Measurements from ENCODE around the gene EME1. TPM values are rescaled to one million over a fixed set of nuclear protein-coding genes. Genes with fewer than 3 reads are reported as not detected.

Gene EME1
- total and polyA plus RNA-seq, 2 of the 8 experiments (the other 6 are each of a cell fraction or from before 2014, with no cell fraction given): 13.9 to 16.3 TPM

DNA sequence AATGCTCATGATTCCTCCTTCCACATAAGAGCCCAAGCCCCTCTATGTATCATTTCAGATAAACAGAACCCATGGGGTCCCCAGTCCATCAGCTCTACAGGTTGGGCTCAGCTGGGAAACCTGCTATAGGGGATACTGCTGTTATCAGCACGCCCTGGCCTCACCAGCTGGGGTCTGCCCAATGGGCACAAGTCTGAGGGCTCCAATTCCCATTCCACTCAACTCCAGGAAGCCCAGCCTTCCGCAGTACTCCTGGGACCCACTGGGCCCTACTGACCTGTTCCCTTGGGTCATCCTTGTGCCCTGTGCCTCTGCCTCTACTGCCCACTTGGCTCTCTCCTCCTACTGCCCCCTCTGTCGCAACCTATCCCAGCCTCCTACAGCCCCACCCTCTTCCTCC lies 43.3 kb upstream of the EME1 start:
- H3K9me3 ChIP-seq (ENCODE audit: insufficient read depth in 2 of 2, low read depth in 1 of 2, low read length in 1 of 2): no peaks in the 10 kb centered on the region
- 0 out of 2 replicates have a peak overlapping the region, but pooled peaks have one; percentile 29 for H2BK15ac ChIP-seq (ENCODE audit: low read length)
- H3K9ac ChIP-seq (replicated peaks in 1 of 4; ENCODE audit: extremely low read depth in 1 of 4, low read depth in 3 of 4, low read length in 3 of 4): no peak overlapping the region
- H2AK5ac ChIP-seq (ENCODE audit: low read depth, low read length): no peak overlapping the region
- no peak overlapping the region for H3K4me2 ChIP-seq (ENCODE audit: insufficient read depth in 1 of 2, low read depth in 2 of 2, low read length in 2 of 2)
- peaks cover 0 to 2% (median 0%) of the 10 kb centered on the region in 4 experiments; a peak in 1 of 7 replicates for H3K4me1 ChIP-seq (replicated peaks in 1 of 4; ENCODE audit: control insufficient read depth in 3 of 4, insufficient read depth in 4 of 4, low read length in 3 of 4)
- H3K79me1 ChIP-seq (ENCODE audit: low read depth, low read length): no peaks in the 10 kb centered on the region
- WGBS, 2 experiments (ENCODE audit: extremely low coverage in 1 of 2, insufficient coverage in 1 of 2, insufficient read length in 1 of 2, insufficient replicate concordance in 2 of 2, low coverage in 1 of 2, low lambda C conversion rate in 2 of 2, missing lambda C conversion rate in 1 of 2): 94% methylated on average over 3 of the region's 3 CpGs; no CpG with 5 or more reads in 1 of the 2 experiments
- no peak overlapping the region for H3K4me3 ChIP-seq (ENCODE audit: extremely low read depth in 1 of 4, insufficient read depth in 2 of 4, low read depth in 3 of 4, low read length in 4 of 4)
- H4K5ac ChIP-seq (ENCODE audit: insufficient read length, low read depth, low read length): no peak overlapping the region
- H2BK5ac ChIP-seq (ENCODE audit: low read depth, low read length): no peak overlapping the region
- H3K18ac ChIP-seq (ENCODE audit: extremely low read depth, low read length): no peak overlapping the region
- CTCF ChIA-PET (ENCODE audit: partially characterized antibody): interaction anchor here (0.9 to 5.3 kb wide), 6 partner anchors 18 to 161 kb away, joined by 3 to 26 read pairs (median 4); partner anchors contain the start of gene COL1A1
- H4K91ac ChIP-seq (replicated peaks; ENCODE audit: insufficient read length, low read length): no peak overlapping the region
- H4K20me1 ChIP-seq (replicated peaks in 1 of 2; ENCODE audit: control insufficient read depth in 1 of 2, insufficient read depth in 2 of 2, low read length in 2 of 2): no peaks in the 10 kb centered on the region
- no peaks in the 10 kb centered on the region for H3K36me3 ChIP-seq (ENCODE audit: control insufficient read depth in 2 of 4, insufficient read depth in 4 of 4, low read length in 3 of 4)
- no peak overlapping the region for H2BK12ac ChIP-seq (ENCODE audit: low read depth, low read length)
- no peak overlapping the region for H2AFZ ChIP-seq (ENCODE audit: low read length)
- no peaks in the 10 kb centered on the region for H3K23me2 ChIP-seq (ENCODE audit: low read depth, low read length)
- DNase-seq (ENCODE audit: low read depth in 1 of 2, low spot score in 2 of 2): no peak
- POLR2A ChIA-PET (ENCODE audit: partially characterized antibody): interaction anchor here (1.0 to 1.7 kb wide), 3 partner anchors 8 to 17 kb away, joined by 3 to 4 read pairs (median 3); no protein-coding TSS in a partner anchor
- no peaks in the 10 kb centered on the region for H3K27me3 ChIP-seq (replicated peaks in 1 of 4; ENCODE audit: control insufficient read depth in 3 of 4, extremely low read depth in 1 of 4, insufficient read depth in 3 of 4, low read length in 3 of 4)
- H3K79me2 ChIP-seq (ENCODE audit: control insufficient read depth in 1 of 2, insufficient read depth in 2 of 2, low read length in 2 of 2): no peaks in the 10 kb centered on the region
- no peak overlapping the region for H4K8ac ChIP-seq (ENCODE audit: extremely low read depth, insufficient read depth, low read length)
- H3K4ac ChIP-seq (replicated peaks; ENCODE audit: insufficient read length, low read depth, low read length): no peak overlapping the region
- no peak overlapping the region for H3K56ac ChIP-seq (replicated peaks; ENCODE audit: insufficient read length, low read depth, low read length)
- FAIRE-seq: no peak
- H3K14ac ChIP-seq (ENCODE audit: insufficient read length): no peak overlapping the region
- no peak overlapping the region for H3K23ac ChIP-seq (ENCODE audit: insufficient read length)
- no peak overlapping the region for H2BK120ac ChIP-seq (replicated peaks; ENCODE audit: low read depth, low read length)
- no peak overlapping the region for H3K27ac ChIP-seq (ENCODE audit: low read depth, low read length)
- H2BK20ac ChIP-seq (ENCODE audit: low read length): no peak overlapping the region
- no peak for TF ChIP-seq SP2 (IDR thresholded peaks at IDR 0.05; ENCODE audit: low read length)
- TF ChIP-seq MAFK (IDR thresholded peaks at IDR 0.05; ENCODE audit: low read depth, low read length): no peak
- TF ChIP-seq RAD21 (IDR thresholded peaks at IDR 0.05 in 1 of 2, conservative IDR thresholded peaks at IDR 0.05 in 1 of 2; ENCODE audit: low read depth in 2 of 2, low read length in 2 of 2): no peak
- TF ChIP-seq PHF8 (conservative IDR thresholded peaks at IDR 0.05; ENCODE audit: low read depth, low read length): no peak
- no peak for TF ChIP-seq SIX5 (IDR thresholded peaks at IDR 0.05; ENCODE audit: low read depth, low read length)
- TF ChIP-seq SP1 (IDR thresholded peaks at IDR 0.05; ENCODE audit: low read depth, low read length): no peak
- TF ChIP-seq KDM4A (IDR thresholded peaks at IDR 0.05; ENCODE audit: low read depth, low read length, severe bottlenecking): no peak
- no peak for TF ChIP-seq EP300 (IDR thresholded peaks at IDR 0.05; ENCODE audit: borderline replicate concordance in 1 of 2, low read depth in 2 of 2, low read length in 2 of 2)
- TF ChIP-seq ZNF274 (IDR thresholded peaks at IDR 0.05; ENCODE audit: borderline replicate concordance, extremely low read depth, low read length): no peak
- TF ChIP-seq, protein P1, sequence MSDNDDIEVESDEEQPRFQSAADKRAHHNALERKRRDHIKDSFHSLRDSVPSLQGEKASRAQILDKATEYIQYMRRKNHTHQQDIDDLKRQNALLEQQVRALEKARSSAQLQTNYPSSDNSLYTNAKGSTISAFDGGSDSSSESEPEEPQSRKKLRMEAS (IDR thresholded peaks at IDR 0.05): no peak
- TF ChIP-seq SIN3A (conservative IDR thresholded peaks at IDR 0.05 in 1 of 2, IDR thresholded peaks at IDR 0.05 in 1 of 2; ENCODE audit: low read depth in 1 of 2, low read length in 2 of 2): no peak
- no peak for TF ChIP-seq SIRT6 (IDR thresholded peaks at IDR 0.05; ENCODE audit: low read length)
- no peak for TF ChIP-seq GTF2F1 (IDR thresholded peaks at IDR 0.05; ENCODE audit: borderline replicate concordance, low read depth, low read length)
- no peak for TF ChIP-seq RXRA (IDR thresholded peaks at IDR 0.05; ENCODE audit: insufficient read depth, low read depth, low read length)

Data from H1 (cell line).